GM19099 (cell line): ENCODE results near the gene KCNC1.

ENCODE experiments used
- POLR2A ChIP-seq: IDR thresholded peaks from 3 replicates; pipeline ENCODE4 v1.6.1; 2011; ENCODE audit warnings: low read depth; ENCODE audit not compliant: insufficient read length; ENCODE audit errors: extremely low read depth

KCNC1 gene

GRCh38 chr11:17734418-17734911, at the start of gene KCNC1:
TSS of gene KCNC1 (plus strand) at chr11:17734781. CDS start at chr11:17736003, 1,222 bp downstream.
- TF ChIP-seq POLR2A, result no peak

DNA sequence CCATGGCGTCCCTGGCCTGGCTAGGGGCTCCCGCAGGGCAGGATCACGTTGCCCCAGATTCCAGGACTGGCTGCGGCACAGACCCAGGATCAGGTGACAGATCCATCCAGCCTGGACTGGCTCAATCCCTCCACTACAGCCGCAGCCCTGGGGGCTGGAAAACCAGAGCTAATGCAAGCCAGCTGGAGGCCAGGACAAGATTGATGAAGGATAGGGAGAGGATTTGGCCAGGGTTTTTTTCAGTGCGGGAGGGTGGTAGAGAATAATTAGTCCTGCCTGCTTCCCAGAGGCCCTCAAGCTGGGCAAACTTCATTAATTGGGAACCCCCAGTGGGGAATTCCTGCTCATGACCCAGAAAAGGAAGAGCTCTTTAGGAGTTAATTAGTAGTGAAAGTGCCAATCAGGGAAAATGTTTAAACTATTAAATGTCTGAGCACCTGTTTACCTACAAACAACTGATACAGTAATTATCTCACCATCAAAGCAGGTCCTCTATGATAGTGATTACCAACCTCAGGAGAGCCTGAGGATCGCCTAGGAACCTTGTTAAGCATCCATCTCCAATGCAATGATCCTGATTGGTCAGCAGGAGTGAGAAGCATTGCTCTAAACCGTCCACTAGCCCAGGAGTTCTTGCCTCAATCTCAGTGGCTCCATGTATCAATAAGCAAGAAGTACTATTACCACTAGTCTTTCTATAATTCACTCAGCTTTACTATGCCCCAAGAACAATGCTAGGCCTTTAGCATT, 48.2 kb upstream of the KCNC1 start:
- TF ChIP-seq POLR2A, result no peak

DNA sequence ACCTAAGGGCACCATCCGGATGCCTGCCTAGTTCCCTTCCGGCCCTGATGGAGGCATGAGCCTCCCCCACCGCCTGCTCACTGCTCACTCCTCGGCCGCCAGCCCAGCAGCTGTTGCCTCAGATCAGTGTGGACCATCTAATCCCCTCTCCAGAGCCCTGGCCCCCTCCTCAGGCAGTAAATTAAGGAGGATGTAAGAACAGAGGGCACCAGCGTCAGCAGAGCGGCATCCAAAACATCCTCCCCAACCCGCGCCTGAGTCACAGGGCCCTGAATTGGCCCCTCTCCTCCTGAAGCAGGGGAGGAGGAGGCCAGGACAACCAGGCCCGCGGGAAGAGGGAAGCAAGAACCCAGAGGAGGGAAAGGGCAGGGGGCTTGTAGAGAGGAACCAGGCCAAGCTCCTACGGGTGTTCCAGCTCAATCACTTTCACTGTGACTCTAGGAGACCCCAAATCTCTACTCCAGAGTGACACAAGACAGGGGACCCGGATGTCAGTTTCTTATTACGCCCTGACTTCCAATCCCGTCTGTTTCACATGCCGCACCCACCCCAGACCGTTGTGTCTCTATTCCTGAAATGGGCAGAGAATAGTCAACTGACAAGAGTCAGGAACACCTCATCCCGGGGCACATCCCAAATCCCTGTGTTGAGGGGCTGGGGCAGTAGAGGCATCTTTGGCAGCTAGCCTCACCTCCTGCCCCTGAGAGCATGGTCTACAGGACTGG, 46.5 kb upstream of the KCNC1 start:
- TF ChIP-seq POLR2A, result no peak

DNA sequence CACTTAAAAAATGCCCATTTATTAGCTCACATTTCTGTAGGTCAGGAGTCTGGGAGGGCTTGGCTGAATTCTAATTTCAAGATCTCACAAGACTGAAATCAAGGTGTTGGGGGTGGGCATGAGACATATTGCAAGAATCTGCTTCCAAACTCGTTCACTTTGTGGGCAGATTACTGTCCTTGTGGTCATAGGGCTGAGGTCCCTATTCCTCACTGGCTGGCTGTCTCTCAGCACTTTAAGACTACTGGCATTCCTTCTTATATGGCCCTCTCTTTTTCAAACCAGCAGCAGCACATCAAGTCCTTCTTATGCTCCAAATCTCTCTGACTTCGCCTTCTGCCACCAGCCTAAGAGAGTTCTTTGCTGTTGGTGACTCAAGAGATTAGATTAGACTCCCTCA, 43.0 kb upstream of the KCNC1 start:
- no peak for TF ChIP-seq POLR2A

GRCh38 chr11:17691976-17692375, 42.6 kb upstream of the KCNC1 start:
- no peak for TF ChIP-seq POLR2A

DNA sequence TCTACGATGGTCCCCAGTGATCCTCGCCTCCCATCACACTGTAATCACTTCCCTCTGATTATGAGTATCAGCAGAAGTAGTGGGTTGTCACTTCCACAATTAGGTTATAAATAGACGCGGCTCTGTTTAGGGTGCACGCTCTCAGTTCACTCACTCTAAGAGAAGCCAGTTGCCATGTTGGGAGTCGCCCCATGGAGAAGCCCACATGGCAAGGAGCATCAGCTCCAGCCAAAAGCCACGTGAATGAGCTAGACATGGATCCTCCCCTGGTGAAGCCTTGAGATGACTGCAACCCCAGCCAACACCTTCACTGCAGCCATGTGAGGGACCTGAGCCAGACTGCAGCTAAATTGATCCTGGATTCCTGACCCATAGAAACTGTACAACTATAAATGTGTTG, 41.6 kb upstream of the KCNC1 start:
- no peak for TF ChIP-seq POLR2A

GRCh38 chr11:17693531-17693930, 41.0 kb upstream of the KCNC1 start:
- no peak for TF ChIP-seq POLR2A

DNA sequence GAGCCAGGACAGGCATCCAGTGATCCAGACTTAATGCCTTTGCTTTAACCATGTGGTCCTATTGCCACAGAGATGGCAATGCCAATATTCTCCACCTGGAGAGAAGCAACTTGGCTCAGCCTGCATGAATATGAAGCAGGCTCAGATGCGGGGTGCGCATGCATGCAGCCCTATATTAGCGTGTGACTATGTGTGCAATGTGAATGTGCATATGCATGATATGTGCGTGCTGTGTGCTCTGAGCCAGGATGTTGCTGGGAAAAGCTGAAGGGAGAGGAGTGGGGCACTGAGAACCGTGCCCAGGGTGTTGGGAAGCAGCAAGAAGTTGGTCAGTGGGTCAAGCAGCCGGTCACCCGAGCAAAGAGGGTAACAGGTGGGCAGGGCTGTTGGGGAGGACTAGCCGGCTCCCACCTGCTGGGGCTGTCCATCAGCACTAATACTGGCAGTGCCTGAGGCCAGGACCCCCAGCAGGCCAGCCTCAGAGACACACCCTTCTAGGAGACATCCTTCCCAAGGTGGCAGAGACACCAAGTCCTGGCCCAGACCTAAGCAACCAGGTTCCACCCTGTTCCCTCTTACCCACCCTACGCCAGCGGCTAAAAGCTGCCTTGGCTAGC, 40.0 kb upstream of the KCNC1 start:
- no peak for TF ChIP-seq POLR2A

GRCh38 chr11:17695454-17696441, 38.8 kb upstream of the KCNC1 start:
- TF ChIP-seq POLR2A, result no peak

GRCh38 chr11:17696741-17697140, 37.8 kb upstream of the KCNC1 start:
- TF ChIP-seq POLR2A, result no peak

- no peak for TF ChIP-seq POLR2A
Measured at GRCh38 chr11:17697175-17697949, 37.2 kb upstream of the KCNC1 start.

- no peak for TF ChIP-seq POLR2A
Measured at GRCh38 chr11:17699147-17700114, 35.1 kb upstream of the KCNC1 start.

GRCh38 chr11:17700991-17701390, 33.6 kb upstream of the KCNC1 start:
- TF ChIP-seq POLR2A, result no peak
